ENCODE results near the gene RGPD3.
"Not testable (repeated sequence)": the region's sequence is repeated elsewhere in the genome, so short reads cannot be mapped to it uniquely, and the experiment has no call there.

Gene RGPD3

GRCh38 chr2:106468107-106468506, at the start of gene RGPD3:
Gene RGPD3, minus strand, starts transcription at chr2:106468413. Its CDS starts 125 bp downstream, at chr2:106468288.
- not testable (repeated sequence) for DNase-seq (ENCODE audit: low read depth)

DNA sequence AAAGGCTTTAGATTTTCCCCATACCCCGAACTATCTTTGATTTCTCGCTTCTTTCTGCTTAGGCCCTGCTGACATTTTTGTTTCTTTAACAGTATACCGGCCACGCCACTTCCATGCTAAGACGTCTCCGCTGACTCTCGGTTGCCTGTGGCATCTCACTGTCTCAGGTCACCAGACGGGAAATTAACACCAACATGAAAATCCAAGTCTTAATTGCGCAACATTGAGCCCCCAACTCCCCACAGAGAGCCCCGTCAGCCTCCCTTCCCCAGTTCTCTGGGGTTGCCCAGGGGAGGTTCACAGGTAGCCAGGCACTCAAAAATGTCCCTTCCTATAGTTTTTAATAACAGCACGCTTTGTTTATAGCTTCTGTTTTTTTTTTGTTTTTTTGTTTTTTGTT, 49.1 kb upstream of the RGPD3 start:
- no peak for DNase-seq (ENCODE audit: low read depth)

GRCh38 chr2:106516864-106517263, 48.7 kb upstream of the RGPD3 start:
- DNase-seq (ENCODE audit: low read depth): no peak

DNA sequence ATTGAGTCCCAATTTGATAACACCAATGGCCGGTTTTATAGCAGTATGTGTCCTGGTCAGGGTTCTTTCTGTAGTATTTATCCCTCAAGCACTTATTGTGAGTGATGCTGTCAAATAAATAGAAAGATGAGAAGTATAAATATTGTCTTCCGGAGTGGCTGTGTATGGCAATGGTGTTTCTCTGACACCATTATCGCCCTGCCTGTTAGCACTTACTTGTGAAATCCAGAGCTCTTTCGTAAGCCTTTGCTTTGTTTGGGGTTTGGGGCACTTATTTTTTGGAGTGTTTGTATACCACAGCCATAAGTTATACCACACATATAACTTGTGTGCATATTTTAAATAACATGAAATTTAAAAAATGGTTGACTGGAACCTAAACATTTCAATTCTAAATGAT, 48.2 kb upstream of the RGPD3 start:
- DNase-seq (ENCODE audit: low read depth): no peak

GRCh38 chr2:106514827-106515226, 46.6 kb upstream of the RGPD3 start:
- DNase-seq (ENCODE audit: low read depth): not testable (repeated sequence)

GRCh38 chr2:106513391-106513790, 45.2 kb upstream of the RGPD3 start:
- DNase-seq (ENCODE audit: low read depth): not testable (repeated sequence)

GRCh38 chr2:106511934-106512333, 43.7 kb upstream of the RGPD3 start:
- not testable (repeated sequence) for DNase-seq (ENCODE audit: low read depth)

GRCh38 chr2:106511476-106511901, 43.3 kb upstream of the RGPD3 start:
- DNase-seq (ENCODE audit: low read depth): not testable (repeated sequence)

- DNase-seq (ENCODE audit: low read depth): not testable (repeated sequence)
Observed at GRCh38 chr2:106510791-106511190, 42.6 kb upstream of the RGPD3 start.

- DNase-seq (ENCODE audit: low read depth): not testable (repeated sequence)
Observed at GRCh38 chr2:106509374-106509770, 41.2 kb upstream of the RGPD3 start.

- DNase-seq (ENCODE audit: low read depth): not testable (repeated sequence)
Observed at GRCh38 chr2:106508660-106509373, 40.6 kb upstream of the RGPD3 start.

GRCh38 chr2:106506002-106506687, 37.9 kb upstream of the RGPD3 start:
- DNase-seq (ENCODE audit: low read depth): not testable (repeated sequence)

DNA sequence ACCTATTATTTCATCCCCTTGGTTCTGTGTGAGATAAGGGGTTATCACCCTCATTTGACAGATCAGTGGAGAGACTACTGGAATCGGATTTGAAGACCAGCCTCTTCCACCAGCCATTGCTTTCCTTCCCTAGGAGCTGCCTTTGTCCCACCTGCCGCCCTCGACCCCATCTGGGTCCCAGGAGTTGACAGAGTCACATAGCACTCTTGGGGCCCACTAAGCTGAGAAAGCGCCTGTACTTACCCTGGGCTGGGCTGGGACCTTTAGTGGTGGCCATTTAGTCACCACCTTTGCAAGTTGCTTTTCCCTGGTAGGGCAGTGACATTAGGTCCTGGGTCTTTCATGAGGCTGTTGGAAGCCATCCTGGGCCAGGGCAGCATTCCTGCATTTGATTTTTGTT, 36.6 kb upstream of the RGPD3 start:
- not testable (repeated sequence) for DNase-seq (ENCODE audit: low read depth)

DNA sequence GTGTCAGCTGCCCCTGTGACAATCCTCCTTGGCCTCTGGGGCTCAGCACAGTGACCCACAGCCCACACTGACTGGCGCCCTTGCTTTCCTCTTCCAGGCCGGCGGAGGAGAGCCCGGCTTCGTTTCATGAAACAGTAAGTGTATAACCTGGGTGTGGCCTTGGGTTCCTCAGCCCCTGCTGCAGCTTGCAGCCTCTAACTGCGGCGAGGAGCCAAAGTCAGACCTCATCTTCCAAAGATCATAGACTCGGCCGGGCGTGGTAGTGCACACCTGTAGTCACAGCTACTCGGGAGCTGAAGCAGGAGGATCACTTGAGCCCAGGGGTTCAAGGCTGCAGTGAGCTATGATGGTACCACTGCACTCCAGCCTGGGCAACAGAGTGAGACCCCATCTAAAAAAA, 36.0 kb upstream of the RGPD3 start:
- not testable (repeated sequence) for DNase-seq (ENCODE audit: low read depth)

DNA sequence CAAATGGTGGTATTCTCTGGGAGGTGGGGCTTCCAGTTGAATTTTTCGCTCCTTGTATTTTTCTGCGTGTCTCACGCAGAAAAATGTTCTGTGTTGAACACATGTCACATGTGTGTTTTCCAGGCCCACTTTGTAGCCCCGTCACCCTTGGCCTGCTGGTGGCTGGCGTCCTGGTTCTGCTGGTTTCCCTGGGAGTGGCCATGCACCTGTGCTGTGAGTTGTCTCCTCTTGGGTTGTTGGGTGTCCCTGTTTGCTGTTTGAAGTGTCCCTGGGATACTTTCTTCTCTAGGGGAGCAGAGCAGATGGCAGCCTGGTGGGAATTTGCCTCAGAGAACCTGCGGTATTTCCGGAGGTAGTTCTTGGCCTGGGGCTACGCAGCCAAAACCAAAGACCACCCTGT, 34.1 kb upstream of the RGPD3 start:
- not testable (repeated sequence) for DNase-seq (ENCODE audit: low read depth)

- not testable (repeated sequence) for DNase-seq (ENCODE audit: low read depth)
Observed at GRCh38 chr2:106500350-106500749, 32.1 kb upstream of the RGPD3 start.

GRCh38 chr2:106498549-106498948, 30.3 kb upstream of the RGPD3 start:
- not testable (repeated sequence) for DNase-seq (ENCODE audit: low read depth)

GRCh38 chr2:106492913-106493312, 24.7 kb upstream of the RGPD3 start:
- DNase-seq (ENCODE audit: low read depth): not testable (repeated sequence)

- not testable (repeated sequence) for DNase-seq (ENCODE audit: low read depth)
Observed at GRCh38 chr2:106492399-106492798, 24.2 kb upstream of the RGPD3 start.

DNA sequence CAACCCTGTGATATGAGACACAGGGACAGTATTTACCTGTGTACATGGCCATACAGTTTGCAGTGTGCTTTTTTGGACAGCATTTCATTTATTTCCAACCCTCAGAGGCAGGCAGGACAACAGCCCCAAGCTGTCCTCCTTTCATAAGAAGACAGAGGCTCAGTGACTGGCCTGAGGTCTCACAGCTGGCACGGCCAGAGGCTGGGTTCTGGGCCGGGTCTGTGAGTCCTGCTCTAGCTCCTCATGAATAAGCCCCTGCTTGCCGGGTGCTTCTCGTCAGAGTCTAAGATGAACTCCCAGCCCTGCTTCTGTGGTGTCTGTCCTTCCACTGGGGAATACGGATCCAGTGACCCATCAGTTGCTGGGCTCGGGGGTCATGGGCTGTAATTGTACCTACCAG, 21.5 kb upstream of the RGPD3 start:
- DNase-seq (ENCODE audit: low read depth): not testable (repeated sequence)

GRCh38 chr2:106487386-106488191, 19.4 kb upstream of the RGPD3 start:
- DNase-seq (ENCODE audit: low read depth): not testable (repeated sequence)
